Neuronal stem cell (in vitro differentiated cells): ENCODE results near the gene NR4A1.
"Not testable (repeated sequence)": the region's sequence is repeated elsewhere in the genome, so short reads cannot be mapped to it uniquely, and the experiment has no call there.

Experiments used
- DNase-seq: peaks from one replicate; pipeline ENCODE4 v3.0.0-alpha.2; 2013; ENCODE audit warnings: low spot score
- H2AFZ ChIP-seq: one replicate; pipeline ENCODE4 v1.6.1; 2013; ENCODE audit warnings: mild to moderate bottlenecking, low read length, inconsistent platforms
- H2AK5ac ChIP-seq: 2 replicates; pipeline ENCODE4 v1.6.1; 2013; ENCODE audit warnings: low read depth, mild to moderate bottlenecking, inconsistent platforms, low read length, moderate library complexity, mixed read lengths
- H2BK120ac ChIP-seq: 2 replicates; pipeline ENCODE4 v1.6.1; 2013; ENCODE audit warnings: low read depth, mild to moderate bottlenecking, inconsistent platforms, low read length, moderate library complexity, mixed read lengths
- H2BK12ac ChIP-seq: one replicate; pipeline ENCODE4 v1.6.1; 2013; ENCODE audit warnings: low read length, inconsistent platforms
- H2BK15ac ChIP-seq: 2 replicates; pipeline ENCODE4 v1.6.1; 2013; ENCODE audit warnings: mild to moderate bottlenecking, low read length, inconsistent platforms, mixed read lengths
- H2BK5ac ChIP-seq: one replicate; pipeline ENCODE4 v1.6.1; 2013; ENCODE audit warnings: inconsistent platforms, mild to moderate bottlenecking, low read length, moderate library complexity
- H3K14ac ChIP-seq: one replicate; pipeline ENCODE4 v1.6.1; 2013; ENCODE audit warnings: low read length, inconsistent platforms
- H3K18ac ChIP-seq: 2 replicates; pipeline ENCODE4 v1.6.1; 2013; ENCODE audit warnings: low read length, inconsistent platforms
- H3K23ac ChIP-seq: 2 replicates; pipeline ENCODE4 v1.6.1; 2013; ENCODE audit warnings: low read depth, mild to moderate bottlenecking, mixed read lengths, low read length, inconsistent platforms; ENCODE audit not compliant: poor library complexity
- H3K27ac ChIP-seq: replicated peaks from 3 replicates; pipeline ENCODE4 v1.5.1; 2013; ENCODE audit warnings: low read length, inconsistent platforms
- H3K27me3 ChIP-seq, 3 experiments: 2 replicates each; pipeline ENCODE4 v1.6.1; 2013; ENCODE audit warnings: low read length in 3 of 3, mild to moderate bottlenecking in 2 of 3, inconsistent platforms in 1 of 3, low read depth in 1 of 3, mixed read lengths in 1 of 3, moderate library complexity in 1 of 3; ENCODE audit not compliant: control insufficient read depth in 3 of 3, insufficient read depth in 3 of 3
- H3K36me3 ChIP-seq, 2 donors: replicated peaks in 1 of 2; 2 replicates each; pipeline ENCODE4 v1.6.1; 2013; ENCODE audit warnings: low read length in 2 of 2; ENCODE audit not compliant: control insufficient read depth in 2 of 2, insufficient read depth in 2 of 2
- H3K4ac ChIP-seq: 2 replicates; pipeline ENCODE4 v1.6.1; 2013; ENCODE audit warnings: inconsistent platforms, mild to moderate bottlenecking, low read length, moderate library complexity
- H3K4me1 ChIP-seq, 2 donors: 1 replicate in 1 of 2; 2 replicates in 1 of 2; pipeline ENCODE4 v1.6.1; 2013; ENCODE audit warnings: low read length in 2 of 2, low read depth in 1 of 2; ENCODE audit not compliant: control insufficient read depth in 2 of 2, insufficient read depth in 1 of 2
- H3K4me2 ChIP-seq: one replicate; pipeline ENCODE4 v1.6.1; 2013; ENCODE audit warnings: mild to moderate bottlenecking, low read length, inconsistent platforms; ENCODE audit not compliant: insufficient read depth, poor library complexity, severe bottlenecking
- H3K4me3 ChIP-seq, 2 donors: 2 replicates each; pipeline ENCODE4 v1.5.1; 2013; ENCODE audit warnings: low read length in 2 of 2, mild to moderate bottlenecking in 2 of 2, inconsistent platforms in 1 of 2, moderate library complexity in 1 of 2
- H3K79me1 ChIP-seq: one replicate; pipeline ENCODE4 v1.6.1; 2013; ENCODE audit warnings: low read depth, mild to moderate bottlenecking, inconsistent platforms, low read length, moderate library complexity
- H3K9ac ChIP-seq: one replicate; pipeline ENCODE4 v1.6.1; 2013; ENCODE audit warnings: mild to moderate bottlenecking, low read depth, low read length, inconsistent platforms; ENCODE audit not compliant: poor library complexity
- H3K9me3 ChIP-seq, 2 donors: replicated peaks in 1 of 2; 2 replicates each; pipeline versions ENCODE3 to v1.6.1; 2013; ENCODE audit warnings: low read length in 2 of 2, mild to moderate bottlenecking in 2 of 2, inconsistent platforms in 1 of 2, low read depth in 1 of 2, mixed read lengths in 1 of 2, moderate library complexity in 1 of 2; ENCODE audit not compliant: control insufficient read depth in 2 of 2, insufficient read depth in 1 of 2
- H4K8ac ChIP-seq: one replicate; pipeline ENCODE4 v1.6.1; 2013; ENCODE audit warnings: low read depth, mild to moderate bottlenecking, inconsistent platforms, low read length, moderate library complexity
- H4K91ac ChIP-seq: one replicate; pipeline ENCODE4 v1.6.1; 2013; ENCODE audit warnings: low read length, low read depth, mild to moderate bottlenecking, inconsistent platforms; ENCODE audit not compliant: poor library complexity
- WGBS, 2 donors: extraction: QIAGEN DNeasy Blood & Tissue Kit; methylation state at CpG; one replicate each; pipeline ENCODE4 v1.1.7; 2013; ENCODE audit warnings: missing lambda C conversion rate in 2 of 2, mixed read lengths in 1 of 2; ENCODE audit not compliant: insufficient read length in 2 of 2, insufficient replicate concordance in 1 of 2; ENCODE audit errors: extremely low coverage in 2 of 2; 5-methylcytosine and 5-hydroxymethylcytosine counted together

The NR4A1 gene

GRCh38 chr12:52096332-52097044 lies 45.2 kb downstream of the NR4A1 start:
- no peak overlapping the region for H2BK15ac ChIP-seq

GRCh38 chr12:52097045-52097666 lies 45.9 kb downstream of the NR4A1 start:
- Histone ChIP-seq H2AFZ (no peak overlapping the region), H3K36me3 (no peaks in the 10 kb centered on the region), H3K9ac (no peak overlapping the region), H3K27me3 (peaks cover 0 to 20% (median 1%) of the 10 kb centered on the region in 3 experiments), H3K4ac (no peak overlapping the region), H2BK12ac (no peak overlapping the region), H3K14ac (no peak overlapping the region), H3K4me2 (no peak overlapping the region), H2BK15ac (no peak overlapping the region), H3K27ac (no peak overlapping the region), H4K8ac (no peak overlapping the region), H2BK120ac (no peak overlapping the region), H3K4me1 (no peaks in the 10 kb centered on the region), H2AK5ac (no peak overlapping the region), H3K23ac (no peak overlapping the region), H3K4me3 (no peak overlapping the region), H3K79me1 (no peaks in the 10 kb centered on the region), H3K18ac (peak overlapping the region; percentile 45), H3K9me3 (no peaks in the 10 kb centered on the region), H4K91ac (no peak overlapping the region), H2BK5ac (no peak overlapping the region)
- DNase-seq: no peak
- WGBS, 2 donors: no CpG with 5 or more reads among the region's 21 CpGs

More at GRCh38 chr12:52096332-52097044, 45.2 kb downstream of the NR4A1 start:
- H3K23ac ChIP-seq: no peak overlapping the region
- H3K36me3 ChIP-seq: no peaks in the 10 kb centered on the region
- no peak overlapping the region for H3K27ac ChIP-seq
- H3K14ac ChIP-seq: no peak overlapping the region
- H2BK12ac ChIP-seq: no peak overlapping the region
- peaks cover 0 to 27% (median 1%) of the 10 kb centered on the region in 3 experiments for H3K27me3 ChIP-seq
- no peaks in the 10 kb centered on the region for H3K4me1 ChIP-seq
- no peak overlapping the region for H2AFZ ChIP-seq
- no peak for DNase-seq
- no peak overlapping the region for H3K9ac ChIP-seq
- no peak overlapping the region for H4K91ac ChIP-seq
- no peak overlapping the region for H2BK120ac ChIP-seq
- H4K8ac ChIP-seq: no peak overlapping the region
- H2BK5ac ChIP-seq: no peak overlapping the region
- H3K9me3 ChIP-seq: no peaks in the 10 kb centered on the region
- no peak overlapping the region for H3K18ac ChIP-seq
- H3K79me1 ChIP-seq: no peaks in the 10 kb centered on the region
- H3K4ac ChIP-seq: no peak overlapping the region
- no CpG with 5 or more reads among the region's 15 CpGs for WGBS, 2 donors
- H3K4me3 ChIP-seq: no peak overlapping the region
- H3K4me2 ChIP-seq: no peak overlapping the region
- H2AK5ac ChIP-seq: no peak overlapping the region

GRCh38 chr12:52104431-52105089 lies 53.3 kb downstream of the NR4A1 start:
- not testable (repeated sequence) for H3K23ac ChIP-seq, H4K8ac ChIP-seq, H3K14ac ChIP-seq, H3K4me1 ChIP-seq, H3K9me3 ChIP-seq, H2BK12ac ChIP-seq, H3K18ac ChIP-seq, H2BK120ac ChIP-seq, H3K27ac ChIP-seq, H2BK15ac ChIP-seq, H3K9ac ChIP-seq, H3K4ac ChIP-seq, H3K36me3 ChIP-seq, H2AFZ ChIP-seq, H3K4me3 ChIP-seq, H3K4me2 ChIP-seq, H2AK5ac ChIP-seq, H2BK5ac ChIP-seq, DNase-seq, H3K79me1 ChIP-seq, H4K91ac ChIP-seq
- WGBS, 2 donors: no CpG with 5 or more reads among the region's 10 CpGs
- peaks cover 0 to 11% (median 0%) of the 10 kb centered on the region in 3 experiments for H3K27me3 ChIP-seq
